ENCODE data around the gene PLCH2.

Gene PLCH2

DNA sequence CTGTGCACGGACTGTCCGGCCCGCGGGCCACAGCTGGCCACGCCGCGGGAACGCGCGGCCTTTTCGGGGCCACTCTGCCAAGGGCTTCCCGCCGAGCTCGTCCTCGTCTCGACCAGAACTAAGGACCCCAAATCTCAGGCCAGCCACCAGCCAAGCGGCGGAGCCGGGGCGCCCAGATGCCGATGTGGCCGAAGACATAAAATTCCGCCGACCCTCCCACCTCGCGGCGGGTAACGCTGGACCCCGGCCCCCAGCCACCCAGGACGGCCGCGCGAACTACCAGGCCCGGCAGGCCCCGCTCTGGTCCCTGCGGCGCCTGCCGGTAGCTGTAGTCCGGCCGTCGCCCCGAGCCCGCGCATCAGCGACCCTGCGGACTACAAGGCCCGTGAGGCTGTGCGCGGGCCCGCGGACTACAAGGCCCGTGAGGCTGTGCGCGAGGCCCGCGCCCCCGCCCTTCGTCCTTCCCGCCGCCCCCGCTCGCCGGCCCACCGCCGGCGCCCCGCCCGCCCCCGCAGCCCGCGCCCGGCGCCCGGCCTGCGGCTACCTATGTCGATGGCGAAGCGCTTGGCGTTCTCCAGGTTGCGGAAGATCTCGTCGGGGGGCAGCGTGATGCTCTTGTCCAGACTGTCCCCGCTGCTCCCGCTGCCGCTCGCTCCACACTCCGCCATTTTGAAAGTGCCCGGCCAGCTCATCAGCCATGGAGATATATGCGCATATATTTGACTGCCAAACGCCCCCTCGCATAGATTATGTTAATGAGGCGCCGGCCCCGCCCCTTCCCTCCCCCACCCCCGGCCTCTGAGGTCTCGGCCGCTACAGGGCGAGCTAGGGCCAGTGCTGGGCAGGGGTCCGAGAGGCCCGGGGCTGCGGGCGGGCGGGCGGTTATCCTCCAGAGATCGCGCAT is 50.1 kb downstream of the PLCH2 start, which contains the start of gene PANK4:
Gene PANK4 (minus strand): TSS at position 677 of the 904 bp plus-strand sequence. CDS start 9 bp downstream, at position 668.
- DNase-seq (ENCODE audit: low read depth), result peak; percentile 77
- TF ChIP-seq, protein P1, sequence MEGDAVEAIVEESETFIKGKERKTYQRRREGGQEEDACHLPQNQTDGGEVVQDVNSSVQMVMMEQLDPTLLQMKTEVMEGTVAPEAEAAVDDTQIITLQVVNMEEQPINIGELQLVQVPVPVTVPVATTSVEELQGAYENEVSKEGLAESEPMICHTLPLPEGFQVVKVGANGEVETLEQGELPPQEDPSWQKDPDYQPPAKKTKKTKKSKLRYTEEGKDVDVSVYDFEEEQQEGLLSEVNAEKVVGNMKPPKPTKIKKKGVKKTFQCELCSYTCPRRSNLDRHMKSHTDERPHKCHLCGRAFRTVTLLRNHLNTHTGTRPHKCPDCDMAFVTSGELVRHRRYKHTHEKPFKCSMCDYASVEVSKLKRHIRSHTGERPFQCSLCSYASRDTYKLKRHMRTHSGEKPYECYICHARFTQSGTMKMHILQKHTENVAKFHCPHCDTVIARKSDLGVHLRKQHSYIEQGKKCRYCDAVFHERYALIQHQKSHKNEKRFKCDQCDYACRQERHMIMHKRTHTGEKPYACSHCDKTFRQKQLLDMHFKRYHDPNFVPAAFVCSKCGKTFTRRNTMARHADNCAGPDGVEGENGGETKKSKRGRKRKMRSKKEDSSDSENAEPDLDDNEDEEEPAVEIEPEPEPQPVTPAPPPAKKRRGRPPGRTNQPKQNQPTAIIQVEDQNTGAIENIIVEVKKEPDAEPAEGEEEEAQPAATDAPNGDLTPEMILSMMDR (IDR thresholded peaks at IDR 0.05; ENCODE audit: low read depth, low read length, missing control alignments), result no peak
- H3K4me3 ChIP-seq (ENCODE audit: low read depth, low read length), result peak within 1 kb of the TSS; percentile 93

- H3K4me3 ChIP-seq (ENCODE audit: low read depth, low read length), result peak overlapping the region; percentile 47
- TF ChIP-seq, protein P1 (IDR thresholded peaks at IDR 0.05; ENCODE audit: low read depth, low read length, missing control alignments), result no peak
- peak; percentile 44 for DNase-seq (ENCODE audit: low read depth)
Observed at GRCh38 chr1:2526824-2527555, 50.9 kb downstream of the PLCH2 start.

- DNase-seq (ENCODE audit: low read depth), result no peak
- H3K4me3 ChIP-seq (ENCODE audit: low read depth, low read length), result no peak overlapping the region
- TF ChIP-seq, protein P1 (IDR thresholded peaks at IDR 0.05; ENCODE audit: low read depth, low read length, missing control alignments), result no peak
Observed at GRCh38 chr1:2527556-2527860, 51.4 kb downstream of the PLCH2 start.

DNA sequence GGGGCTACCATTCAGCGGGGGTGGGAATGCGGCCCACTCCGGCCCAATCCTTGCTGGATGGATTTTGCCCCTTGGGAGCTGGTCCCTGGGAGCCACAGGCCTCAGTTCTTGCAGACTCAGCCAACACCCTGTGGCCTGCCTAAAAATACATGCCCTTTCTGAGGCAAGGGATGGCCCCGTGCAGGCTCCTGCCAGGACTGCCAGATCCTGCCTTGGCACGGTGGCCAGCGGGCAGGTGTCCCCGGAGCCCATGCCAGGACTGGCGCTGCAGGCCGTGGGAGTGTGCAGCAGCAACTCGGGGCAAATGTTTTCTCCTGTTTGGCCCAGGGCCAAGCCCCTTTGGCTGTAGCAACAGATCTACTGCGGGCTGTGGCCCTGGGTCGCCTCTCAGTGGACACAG is 51.9 kb downstream of the PLCH2 start:
- TF ChIP-seq, protein P1 (IDR thresholded peaks at IDR 0.05; ENCODE audit: low read depth, low read length, missing control alignments), result no peak
- H3K4me3 ChIP-seq (ENCODE audit: low read depth, low read length), result no peak overlapping the region
- DNase-seq (ENCODE audit: low read depth), result no peak

- no peak for DNase-seq (ENCODE audit: low read depth)
- no peak overlapping the region for H3K4me3 ChIP-seq (ENCODE audit: low read depth, low read length)
- TF ChIP-seq, protein P1 (IDR thresholded peaks at IDR 0.05; ENCODE audit: low read depth, low read length, missing control alignments), result no peak
Observed at GRCh38 chr1:2528611-2528965, 52.5 kb downstream of the PLCH2 start.

DNA sequence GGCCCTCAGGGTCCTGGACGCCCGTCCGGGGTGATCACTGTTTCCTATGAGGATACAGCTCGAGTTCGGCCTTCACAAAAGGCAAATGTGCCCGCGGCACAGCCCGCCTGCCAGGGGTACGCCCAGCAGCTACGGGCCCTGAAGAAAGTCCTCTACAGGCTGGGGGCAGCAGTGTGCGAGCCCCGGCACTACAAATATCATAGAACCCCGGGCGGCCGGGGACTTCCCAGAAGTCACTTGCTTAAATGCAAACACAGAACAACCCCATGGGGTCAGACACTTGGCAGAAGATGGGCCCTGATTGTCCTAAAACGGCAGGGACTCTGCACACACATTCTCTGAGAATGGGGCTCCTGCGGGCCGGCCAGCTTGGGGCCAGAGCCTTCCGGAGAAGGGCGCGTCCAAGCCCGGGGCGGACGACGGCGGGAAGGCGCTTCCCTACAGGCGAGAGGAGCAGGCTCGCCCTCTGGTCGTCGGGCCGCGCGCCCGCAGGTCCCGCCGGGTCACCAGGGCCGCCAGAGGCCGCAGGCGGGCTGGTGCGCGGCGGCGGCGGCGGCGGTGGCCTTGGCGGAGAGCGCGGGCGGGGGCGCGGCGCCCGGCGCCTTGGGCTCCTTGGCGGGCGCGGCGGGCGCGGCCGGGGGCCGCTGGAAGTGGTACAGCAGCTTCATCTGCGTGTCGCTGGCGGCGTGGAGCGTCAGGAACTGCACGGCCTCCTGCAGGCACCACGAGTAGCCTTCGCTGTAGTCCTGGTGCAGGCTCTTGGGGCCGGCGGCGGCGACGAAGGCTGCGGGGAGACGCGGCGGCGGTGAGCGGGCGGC is 53.1 kb downstream of the PLCH2 start:
- DNase-seq (ENCODE audit: low read depth), result no peak

More for the DNA sequence above, 53.1 kb downstream of the PLCH2 start:
- H3K4me3 ChIP-seq (ENCODE audit: low read depth, low read length), result peak overlapping the region; percentile 25
- TF ChIP-seq, protein P1 (IDR thresholded peaks at IDR 0.05; ENCODE audit: low read depth, low read length, missing control alignments), result no peak
